HG03457 (cell line): Measurements from ENCODE around the gene PINLYP.
"Not testable (repeated sequence)": the region's sequence is repeated elsewhere in the genome, so short reads cannot be mapped to it uniquely, and the experiment has no call there.

Source experiments
- ATAC-seq: cut with Tn5 transposase; IDR thresholded peaks from one replicate; pipeline ENCODE4 v1.9.1; 2021; ENCODE audit warnings: moderate number of reproducible peaks; ENCODE audit not compliant: unreplicated experiment

Gene PINLYP

DNA sequence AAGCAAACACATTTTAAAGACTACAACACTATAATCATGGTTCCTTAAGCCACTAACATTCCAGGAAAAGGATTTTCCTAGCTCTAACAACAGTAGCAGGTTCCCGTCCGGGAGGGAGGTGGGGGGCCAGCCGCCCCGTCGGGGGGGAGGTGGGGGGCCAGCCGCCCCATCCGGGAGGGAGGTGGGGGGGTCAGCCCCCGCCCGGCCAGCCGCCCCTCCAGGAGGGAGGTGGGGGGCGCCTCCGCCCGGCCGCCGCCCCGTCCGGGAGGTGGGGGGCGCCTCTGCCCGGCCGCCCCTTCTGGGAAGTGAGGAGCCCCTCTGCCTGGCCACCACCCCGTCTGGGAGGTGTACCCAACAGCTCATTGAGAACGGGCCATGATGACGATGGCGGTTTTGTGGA is 27.7 kb upstream of the PINLYP start:
- ATAC-seq: not testable (repeated sequence)

DNA sequence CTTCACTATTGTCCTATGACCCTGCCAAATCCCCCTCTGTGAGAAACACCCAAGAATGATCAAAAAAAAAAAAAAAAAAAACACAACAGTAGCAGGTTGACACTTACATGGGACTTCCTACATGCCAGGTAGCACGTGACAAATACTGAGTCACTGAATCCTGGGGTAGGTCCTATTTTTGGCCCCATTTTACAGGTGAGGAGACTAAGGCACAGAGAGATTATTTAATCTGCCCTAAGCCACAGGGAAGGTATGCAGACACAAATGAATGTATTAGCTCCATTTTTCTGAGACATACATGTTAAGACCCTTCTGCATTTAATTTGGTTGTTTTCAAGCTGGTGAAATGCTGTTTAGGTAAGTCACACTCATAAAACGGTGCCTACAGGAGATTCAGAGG is 26.9 kb upstream of the PINLYP start:
- ATAC-seq: no peak

DNA sequence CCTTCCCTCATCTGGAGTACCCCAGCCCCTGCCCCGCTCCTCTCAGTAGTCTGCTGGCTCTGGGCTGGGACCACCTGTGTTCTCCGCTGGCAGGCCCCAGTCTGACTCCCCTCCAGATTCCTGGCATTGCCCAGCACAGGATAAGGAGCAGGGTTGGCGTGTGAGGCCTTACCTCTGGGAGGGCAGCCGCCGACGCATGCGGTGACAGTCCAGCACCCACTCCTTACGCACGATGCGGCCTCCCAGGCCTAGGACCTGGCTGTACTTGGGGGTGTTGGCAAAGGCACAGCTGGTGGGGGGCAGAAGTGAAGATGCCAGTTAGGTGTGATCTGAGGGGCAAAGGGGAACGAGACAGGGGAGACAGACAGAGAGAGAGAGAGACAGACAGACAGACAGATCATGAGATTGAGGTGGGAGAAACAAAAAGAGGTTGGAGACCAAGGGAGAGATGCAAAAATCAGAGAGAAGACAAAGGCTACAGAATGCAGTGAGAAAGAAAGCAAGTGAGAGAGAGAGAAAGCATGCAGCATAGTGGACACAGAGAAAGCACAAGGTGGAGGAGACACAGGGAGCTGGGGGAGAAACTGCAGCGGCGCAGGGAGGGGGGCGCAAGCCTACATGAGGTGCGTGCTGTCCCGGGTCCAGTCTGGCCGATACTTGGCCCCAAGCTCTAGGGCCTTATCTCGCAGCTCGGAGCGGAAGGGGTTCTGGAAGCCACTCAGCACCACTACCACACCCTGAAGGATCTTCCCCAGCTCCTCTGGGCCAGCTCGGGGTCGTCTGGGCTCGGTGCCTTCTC is 24.0 kb upstream of the PINLYP start:
- ATAC-seq: no peak

GRCh38 chr19:43552198-43552450 is 23.5 kb upstream of the PINLYP start:
- ATAC-seq: no peak

DNA sequence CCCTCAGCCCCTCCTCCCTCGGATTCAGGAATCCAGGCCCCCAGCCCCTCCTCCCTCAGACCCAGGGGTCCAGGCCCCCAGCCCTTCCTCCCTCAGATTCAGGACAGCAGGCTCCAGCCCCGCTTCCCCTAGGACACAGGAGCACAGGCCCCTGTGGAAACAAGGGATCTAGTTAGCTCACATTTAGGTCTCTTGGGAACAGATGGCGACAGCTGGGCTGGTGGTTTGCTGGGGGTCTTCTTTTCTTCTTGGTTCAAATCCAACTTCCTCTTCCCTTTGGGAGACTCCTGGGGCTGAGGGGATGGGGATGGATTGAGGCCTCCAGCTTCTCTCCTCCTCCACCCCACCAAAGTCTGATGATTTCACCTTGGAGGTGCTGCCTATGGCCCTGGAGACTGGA is 23.0 kb upstream of the PINLYP start:
- ATAC-seq: no peak

- ATAC-seq: no peak
Observed at GRCh38 chr19:43553656-43554055, 21.9 kb upstream of the PINLYP start.

DNA sequence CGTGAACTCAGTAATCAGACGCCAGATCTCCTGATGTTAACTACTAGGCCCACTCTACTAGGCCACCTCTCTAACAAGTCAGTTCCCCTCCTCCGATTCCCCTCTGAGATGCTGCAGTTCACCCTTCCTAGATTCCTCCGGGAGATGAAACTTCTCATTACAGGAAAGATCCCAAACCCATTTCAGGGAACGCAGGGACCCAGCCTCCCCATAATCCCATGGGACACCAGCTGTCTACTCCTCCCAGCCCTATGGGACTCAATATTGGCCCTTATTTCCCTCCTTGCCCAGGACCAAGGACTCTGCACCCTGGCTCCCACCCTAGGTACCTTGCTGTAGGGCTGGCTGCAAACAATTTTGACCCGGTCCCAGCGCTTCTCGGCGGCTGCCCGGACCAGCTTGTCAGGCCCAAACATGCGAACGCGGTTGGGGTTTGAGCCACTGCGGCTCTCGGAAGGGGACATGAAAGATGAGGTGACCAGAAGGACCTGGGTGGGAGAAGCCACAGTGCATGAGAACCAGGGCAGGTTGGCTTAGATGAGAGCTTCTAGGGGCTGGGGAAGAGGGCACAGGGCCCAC is 21.2 kb upstream of the PINLYP start:
- no peak for ATAC-seq

DNA sequence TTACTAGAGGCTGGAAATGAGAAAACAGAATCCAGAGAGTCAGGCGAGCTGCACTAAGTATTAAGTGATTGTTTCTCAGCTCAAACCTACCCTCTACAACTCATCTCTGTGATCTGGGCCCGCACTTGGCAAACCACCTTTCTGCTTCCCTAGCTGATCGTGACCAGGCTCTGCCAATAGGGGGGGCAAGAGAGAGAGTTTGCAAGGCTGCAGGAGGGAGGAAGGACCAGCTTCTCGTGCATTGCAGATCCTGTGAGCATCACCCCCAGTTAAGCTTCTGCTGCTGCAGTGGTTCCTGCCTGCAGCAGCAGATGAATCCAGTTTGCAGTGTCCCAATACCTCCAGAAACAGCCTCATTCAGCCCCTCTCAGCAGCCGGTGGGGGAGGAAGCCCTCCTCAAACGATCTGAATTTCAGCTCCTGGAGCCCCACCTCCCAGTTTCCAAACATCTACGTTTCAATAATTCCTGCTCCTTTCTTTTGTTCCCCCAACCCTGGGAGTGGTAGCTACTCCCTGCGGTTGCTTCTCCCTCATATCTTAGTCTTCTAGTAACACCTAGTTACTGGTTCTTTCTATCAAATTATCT is 20.3 kb upstream of the PINLYP start:
- no peak for ATAC-seq

- no peak for ATAC-seq
Observed at GRCh38 chr19:43560687-43561086, 14.9 kb upstream of the PINLYP start.

DNA sequence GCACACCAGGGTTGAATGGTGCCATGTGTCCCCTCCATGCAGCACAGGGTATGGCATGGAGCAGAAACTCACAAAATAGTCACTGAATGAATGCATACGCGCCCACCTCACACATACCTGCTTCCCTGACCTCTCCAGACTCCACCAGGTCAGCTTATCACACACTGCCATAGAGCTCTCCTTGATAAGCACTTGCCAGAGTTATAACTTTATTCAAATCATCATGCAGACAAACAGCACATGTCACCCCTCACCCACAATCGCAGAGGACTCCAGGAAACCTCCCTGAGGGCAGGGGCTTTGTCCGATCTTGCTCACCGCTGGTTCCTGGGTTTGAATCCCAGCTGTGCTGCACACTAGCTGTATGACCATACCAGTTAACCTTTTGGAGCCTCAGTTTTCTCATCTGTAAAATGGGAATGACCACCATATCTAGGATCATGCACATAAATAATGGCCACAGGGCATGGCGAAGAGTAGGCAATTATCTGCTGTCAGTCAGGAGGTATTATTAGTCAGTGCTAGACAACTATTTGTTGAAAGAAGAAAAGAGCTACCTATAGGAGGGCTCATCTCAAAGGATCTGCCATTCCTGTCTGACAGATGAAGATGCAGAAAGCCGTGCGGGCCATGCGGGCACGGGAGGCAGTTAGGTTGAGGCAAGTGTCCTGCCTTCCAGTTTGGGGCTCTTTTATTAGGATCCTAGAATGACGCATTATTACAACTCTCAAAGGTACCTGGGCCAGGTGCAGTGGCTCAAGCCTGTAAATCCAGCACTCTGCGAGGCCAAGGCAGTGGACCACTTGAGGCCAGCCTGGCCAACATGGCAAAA is 14.2 kb upstream of the PINLYP start:
- ATAC-seq: no peak

GRCh38 chr19:43562226-43562697 is 13.3 kb upstream of the PINLYP start:
- no peak for ATAC-seq

DNA sequence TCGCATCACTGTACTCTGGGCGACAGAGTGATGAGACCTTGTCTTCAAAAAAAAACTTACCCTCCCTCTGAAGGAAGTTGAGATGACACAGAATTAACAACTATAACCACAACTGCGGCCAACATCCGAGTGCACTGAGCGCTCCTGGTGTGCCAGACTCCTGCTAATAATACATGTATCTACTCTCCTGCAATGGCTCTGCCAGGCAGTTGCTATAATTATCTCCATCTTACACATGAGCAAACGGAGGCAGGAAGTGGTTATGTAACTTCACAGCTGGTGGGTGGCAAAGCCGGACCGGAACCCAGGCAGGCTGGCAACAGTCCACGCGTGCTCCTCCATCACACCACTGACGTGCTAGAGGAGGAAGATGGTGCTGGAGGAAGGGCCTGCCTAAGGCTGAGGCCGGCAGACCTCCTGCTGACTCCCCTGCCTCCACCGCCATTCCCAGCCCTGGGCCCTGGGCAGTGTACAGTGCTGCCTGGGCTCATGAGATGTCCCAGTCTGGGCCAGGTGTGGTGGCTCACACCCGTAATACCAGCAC is 12.8 kb upstream of the PINLYP start:
- ATAC-seq: peak; percentile 78

- ATAC-seq: no peak
Observed at GRCh38 chr19:43563816-43564457, 11.7 kb upstream of the PINLYP start.

- ATAC-seq: no peak
Observed at GRCh38 chr19:43564800-43565199, 10.8 kb upstream of the PINLYP start.

DNA sequence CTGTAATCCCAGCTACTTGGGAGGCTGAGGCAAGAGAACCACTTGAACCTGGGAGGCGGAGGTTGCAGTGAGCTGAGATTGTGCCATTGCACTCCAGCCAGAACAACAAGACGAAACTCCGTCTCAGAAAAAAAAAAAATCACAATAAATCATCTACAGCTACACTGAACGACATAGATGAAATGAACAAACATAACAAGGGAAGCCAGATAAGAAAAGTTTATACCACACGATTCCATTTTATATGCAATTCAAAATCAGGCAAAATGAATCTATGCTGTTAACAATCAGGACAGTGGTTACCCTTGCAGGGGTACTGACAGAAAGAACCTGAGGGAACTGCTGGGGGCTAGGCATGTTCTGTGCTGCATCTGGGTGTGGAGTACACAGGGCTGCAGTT is 5.9 kb upstream of the PINLYP start:
- no peak for ATAC-seq

- ATAC-seq: no peak
Observed at GRCh38 chr19:43570174-43570791, 5.3 kb upstream of the PINLYP start.

DNA sequence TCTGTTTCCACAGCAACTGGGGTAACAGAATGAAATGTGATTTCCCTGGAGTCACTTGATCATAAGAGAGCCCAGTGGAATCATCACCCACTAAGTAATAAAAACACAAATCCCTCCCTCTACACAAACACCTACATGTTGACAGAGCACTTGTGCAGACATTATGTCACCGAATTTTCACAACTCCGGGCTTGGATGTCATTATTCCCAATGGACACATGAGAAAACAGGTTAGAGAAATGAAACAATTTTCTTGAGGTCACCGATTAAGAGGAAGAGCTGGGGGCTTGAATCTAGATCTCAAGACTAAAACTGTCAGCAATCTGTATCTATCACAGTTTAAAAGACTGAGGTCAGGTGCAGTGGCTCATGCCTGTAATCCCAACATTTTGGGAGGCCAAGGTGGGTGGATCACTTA is 3.4 kb upstream of the PINLYP start:
- ATAC-seq: no peak

DNA sequence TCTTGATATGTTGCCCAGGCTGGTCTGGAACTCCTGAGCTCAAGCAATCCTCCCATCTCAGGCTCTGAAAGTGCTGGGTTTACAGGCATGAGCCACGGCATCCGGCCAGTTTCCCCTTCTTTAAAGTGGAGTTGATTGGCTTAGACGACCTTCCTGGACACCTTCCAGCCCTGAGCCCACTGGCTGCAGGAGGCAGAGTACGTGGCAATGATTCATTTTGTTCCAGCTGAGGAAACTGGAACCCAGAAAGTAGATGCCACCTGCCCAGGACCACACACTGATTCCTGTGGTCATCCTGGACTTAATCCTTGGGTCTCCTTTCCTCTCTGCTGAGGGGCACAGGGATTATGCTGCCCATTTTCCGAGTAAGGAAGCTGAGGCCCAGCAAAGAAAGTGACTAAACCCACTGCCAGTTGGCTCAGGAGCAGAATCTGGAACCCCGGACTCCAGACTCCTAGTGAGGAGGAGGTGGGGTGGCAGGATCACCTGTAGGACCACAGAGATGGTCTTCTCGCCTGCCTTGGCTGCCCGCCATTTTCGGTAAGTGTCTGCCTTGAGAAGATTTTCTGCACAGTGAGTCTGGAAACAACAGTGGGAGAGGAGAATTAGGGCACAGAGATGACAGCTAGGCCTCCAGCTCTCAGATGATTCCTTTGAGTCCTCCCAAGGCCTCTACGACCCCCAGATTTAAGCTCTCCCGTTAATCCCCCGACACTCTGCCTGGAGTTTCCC is 1.0 kb upstream of the PINLYP start:
- no peak for ATAC-seq

DNA sequence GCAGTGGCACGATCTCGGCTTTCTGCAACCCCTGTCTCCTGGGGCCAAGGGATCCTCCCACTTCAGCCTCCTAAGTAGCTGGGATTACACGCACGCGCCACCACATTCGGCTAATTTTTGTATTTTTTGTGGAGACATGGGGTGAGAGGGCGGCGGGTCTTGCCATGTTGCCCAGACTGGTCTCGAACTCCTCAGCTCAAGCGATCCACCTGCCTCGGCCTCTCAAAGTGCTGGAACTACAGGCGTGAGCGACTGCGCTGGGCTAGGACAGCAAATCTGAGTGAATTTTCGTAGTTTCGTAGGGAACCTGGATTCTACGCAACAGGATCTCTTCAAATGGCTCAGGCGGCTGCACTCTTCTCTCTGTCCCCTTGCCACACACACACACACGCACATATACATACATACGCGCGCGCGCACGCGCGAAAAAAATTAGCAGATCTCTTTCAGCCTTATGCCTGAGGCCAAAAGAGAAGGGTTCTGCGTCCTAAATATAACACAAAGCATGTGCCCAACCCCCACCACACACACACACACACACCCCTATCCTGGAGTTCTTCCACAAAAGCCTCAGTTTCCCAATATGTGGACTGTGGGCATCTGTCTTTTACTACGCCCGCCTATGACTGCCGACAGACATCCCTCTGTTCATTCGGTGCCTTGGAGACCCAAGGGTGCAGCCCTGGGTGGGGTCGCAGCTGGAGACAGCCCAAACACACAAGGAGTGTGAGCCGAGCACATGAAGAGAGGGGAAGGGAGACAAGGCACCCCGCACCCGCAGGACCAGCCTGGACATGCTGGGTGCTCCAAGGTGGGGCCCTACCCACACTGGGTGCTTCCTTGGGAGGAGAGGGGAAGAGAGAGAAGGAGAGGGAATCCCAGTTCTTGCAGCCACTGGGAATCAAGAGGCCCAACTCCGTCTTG is 616 bp downstream of the PINLYP start:
- ATAC-seq: no peak
